Hepatocyte (in vitro differentiated cells): Measurements from ENCODE around the gene C2.

ENCODE experiments used
- CTCF ChIP-seq: fragments of 200-600 bp; sonication (generic); IDR thresholded peaks from 2 replicates; pipeline ENCODE4 v1.5.1; 2016; ENCODE audit warnings: antibody characterized with exemption, mild to moderate bottlenecking; ENCODE audit not compliant: poor library complexity
- EZH2 ChIP-seq: fragments of 200-600 bp; sonication (generic); IDR thresholded peaks from 2 replicates; pipeline ENCODE4 v1.6.1; 2016; ENCODE audit warnings: antibody characterized with exemption, mild to moderate bottlenecking, borderline replicate concordance
- EZH2phosphoT487 ChIP-seq: fragments of 200-600 bp; sonication (generic); IDR thresholded peaks from one replicate; pipeline ENCODE4 v1.6.1; 2018; ENCODE audit warnings: antibody characterized with exemption, mild to moderate bottlenecking, low read depth, moderate library complexity; ENCODE audit not compliant: unreplicated experiment, severe bottlenecking

- no peak for TF ChIP-seq EZH2
- no peak for TF ChIP-seq CTCF
- TF ChIP-seq EZH2phosphoT487, result no peak
Observed at GRCh38 chr6:31928672-31928939, 1.1 kb downstream of the C2 start.
